NOMO-1 (cell line): ENCODE measurements around the gene AKAP8L.

Source experiments
- DNase-seq, 2 experiments: peaks; one replicate each; lab custom pipeline; 2025; ENCODE audit not compliant: unreplicated experiment in 2 of 2; lab: John Stamatoyannopoulos, UW

AKAP8L gene, protein sequence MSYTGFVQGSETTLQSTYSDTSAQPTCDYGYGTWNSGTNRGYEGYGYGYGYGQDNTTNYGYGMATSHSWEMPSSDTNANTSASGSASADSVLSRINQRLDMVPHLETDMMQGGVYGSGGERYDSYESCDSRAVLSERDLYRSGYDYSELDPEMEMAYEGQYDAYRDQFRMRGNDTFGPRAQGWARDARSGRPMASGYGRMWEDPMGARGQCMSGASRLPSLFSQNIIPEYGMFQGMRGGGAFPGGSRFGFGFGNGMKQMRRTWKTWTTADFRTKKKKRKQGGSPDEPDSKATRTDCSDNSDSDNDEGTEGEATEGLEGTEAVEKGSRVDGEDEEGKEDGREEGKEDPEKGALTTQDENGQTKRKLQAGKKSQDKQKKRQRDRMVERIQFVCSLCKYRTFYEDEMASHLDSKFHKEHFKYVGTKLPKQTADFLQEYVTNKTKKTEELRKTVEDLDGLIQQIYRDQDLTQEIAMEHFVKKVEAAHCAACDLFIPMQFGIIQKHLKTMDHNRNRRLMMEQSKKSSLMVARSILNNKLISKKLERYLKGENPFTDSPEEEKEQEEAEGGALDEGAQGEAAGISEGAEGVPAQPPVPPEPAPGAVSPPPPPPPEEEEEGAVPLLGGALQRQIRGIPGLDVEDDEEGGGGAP

DNA sequence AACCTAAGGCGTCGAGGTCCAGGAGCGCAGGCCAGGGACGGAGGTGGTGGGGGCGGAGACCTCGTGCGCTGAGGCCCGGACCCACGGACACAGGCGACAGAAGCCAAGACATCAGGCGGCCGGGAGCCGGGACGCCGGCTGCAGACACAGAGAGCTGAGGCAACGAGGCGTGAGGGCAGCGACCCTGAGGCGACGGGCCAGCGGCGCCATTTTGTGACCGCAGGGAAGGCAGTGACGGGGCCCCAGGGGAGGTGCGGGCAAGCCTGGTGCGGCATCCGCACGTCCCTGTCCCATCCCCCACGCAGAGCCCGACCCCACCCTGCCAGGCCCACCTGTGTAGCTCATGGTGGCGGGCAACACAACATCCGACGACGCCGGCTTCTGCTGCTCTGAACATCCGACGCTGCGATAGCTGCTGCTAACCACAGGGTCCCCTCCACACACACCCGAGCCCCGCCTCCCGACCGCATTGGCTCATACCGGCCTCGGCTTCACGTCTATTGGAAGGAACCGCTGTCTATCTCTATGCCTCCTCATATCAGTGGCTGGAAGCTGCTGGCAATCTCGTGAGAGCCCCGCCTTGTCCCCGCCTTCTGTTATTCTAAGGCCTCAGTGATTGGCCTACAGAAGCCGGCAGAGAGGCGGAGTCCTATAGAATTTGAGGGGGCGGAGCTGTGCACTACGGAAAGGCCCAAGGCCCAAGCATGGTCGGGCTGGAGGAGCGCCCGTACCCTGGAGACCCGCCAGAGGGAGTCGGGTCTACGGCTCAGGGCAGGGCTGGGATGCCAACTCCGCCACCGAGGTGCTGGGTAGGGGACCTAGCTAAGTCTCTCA, at the start of gene AKAP8L:
TSS of gene AKAP8L (minus strand) at position 410 of the 834 bp plus-strand sequence. CDS start at position 345, 65 bp downstream.
- peak; percentile 100 for DNase-seq

DNA sequence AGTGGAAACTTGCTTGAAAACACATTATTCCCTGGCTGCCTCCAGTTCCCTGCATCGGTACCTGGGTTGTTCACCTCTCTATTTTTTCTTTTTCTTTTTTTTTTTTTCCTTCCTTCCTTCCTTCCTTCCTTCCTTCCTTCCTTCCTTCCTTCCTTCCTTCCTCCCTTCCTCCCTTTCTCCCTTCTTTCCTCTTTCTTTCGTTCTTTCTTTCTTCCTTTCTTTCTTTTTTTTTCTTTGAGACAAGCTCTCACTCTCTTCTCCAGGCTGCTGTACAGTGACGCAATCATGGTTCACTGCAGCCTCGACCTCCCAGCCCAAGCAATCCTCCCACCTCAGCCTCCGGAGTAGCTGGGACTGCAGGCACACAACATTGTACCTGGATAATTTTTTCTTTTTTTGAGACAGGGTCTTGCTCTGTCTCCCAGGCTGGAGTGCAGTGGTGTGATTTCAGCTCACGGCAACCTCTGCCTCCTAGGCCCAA, 49.0 kb upstream of the AKAP8L start:
- DNase-seq, result no peak

DNA sequence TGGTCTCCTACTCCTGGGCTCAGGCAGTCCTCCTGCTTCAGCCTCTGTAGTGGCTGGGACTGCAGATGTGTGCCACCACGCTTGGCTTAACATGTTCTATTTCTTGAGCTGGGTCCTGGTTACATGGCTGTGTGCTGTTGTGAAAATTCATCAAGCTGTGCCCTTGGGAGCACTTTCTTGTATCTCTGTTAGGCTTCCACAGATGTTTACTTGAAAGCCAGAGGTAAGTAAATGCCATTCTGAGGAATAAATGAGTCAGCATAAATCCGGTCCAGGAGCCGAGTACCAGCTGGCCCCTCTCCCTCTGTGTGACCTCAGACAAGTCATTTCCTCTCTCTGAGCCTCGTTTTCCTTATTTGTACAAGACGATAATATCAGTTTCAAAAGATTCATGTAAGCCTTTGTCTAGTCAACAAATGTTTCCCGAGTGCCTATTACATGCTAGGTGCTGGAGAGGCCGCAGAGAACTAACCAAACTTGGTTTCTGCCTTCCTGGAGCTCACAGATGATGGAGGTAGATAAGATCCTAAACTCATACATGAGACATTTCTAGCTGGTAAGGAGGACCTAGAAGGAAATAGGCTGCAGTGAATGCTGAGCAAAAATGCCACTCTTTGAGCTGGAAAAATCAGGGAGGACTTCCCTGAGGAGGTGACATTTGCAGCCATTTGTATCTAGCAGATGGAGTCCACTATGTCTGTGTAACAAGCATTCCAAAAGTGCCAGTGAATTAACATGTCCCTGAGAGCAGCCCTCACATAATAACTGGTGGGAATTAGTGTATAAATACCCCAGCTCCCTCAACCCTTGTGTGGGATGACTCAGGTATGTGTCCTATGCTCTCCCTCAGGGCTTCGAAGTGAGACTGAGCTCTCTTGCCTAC, 48.3 kb upstream of the AKAP8L start:
- peak in 1 of 2 experiments; percentile 11 for DNase-seq

DNA sequence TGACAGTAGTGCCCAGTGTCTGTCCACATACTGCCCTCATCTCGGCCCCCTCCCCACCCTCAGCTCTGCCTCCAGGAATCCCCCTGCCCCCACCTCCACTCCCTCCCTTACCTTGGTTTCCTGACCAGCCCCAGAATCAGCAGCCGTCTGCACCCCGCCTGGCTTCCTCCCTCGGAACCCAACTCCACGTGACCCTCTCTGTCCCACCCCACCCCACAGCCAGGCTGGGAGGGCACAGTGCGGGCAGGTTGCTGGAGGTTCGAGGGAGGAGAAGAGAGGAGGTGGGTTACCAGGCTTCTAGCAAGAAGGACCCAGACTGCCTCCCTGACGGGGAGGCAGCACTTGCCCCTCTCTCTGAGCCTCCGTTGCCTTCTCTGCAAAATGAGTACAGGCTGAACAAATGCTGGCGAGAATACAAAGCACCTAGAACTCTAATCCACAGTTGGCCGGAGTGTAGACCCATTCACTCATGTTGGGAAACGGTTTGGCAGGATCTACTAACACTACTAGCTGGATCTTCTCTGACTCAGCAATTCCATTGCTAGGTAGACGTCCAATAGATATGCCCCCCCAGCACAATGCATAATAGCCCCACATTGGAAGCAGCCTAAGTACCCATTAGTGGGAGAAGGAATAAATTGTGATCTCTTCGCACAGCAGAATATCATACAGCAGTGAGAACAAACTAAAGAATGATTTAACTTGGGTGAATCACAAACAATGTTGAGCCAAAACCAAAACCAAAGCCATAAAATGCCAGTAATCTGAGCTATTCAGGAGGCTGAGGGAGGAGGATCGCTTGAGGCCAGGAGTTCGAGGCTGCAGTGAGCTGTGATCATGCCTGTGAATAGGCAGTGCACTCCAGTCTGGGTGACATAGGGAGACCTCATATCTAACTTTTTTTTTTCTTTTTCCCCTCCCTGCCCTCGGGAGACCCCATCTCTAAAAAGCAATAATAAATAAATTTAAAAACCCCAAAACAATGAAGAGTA, 45.9 kb upstream of the AKAP8L start, which contains the start of gene RASAL3:
TSS of gene RASAL3 (minus strand) at position 151 of the 992 bp plus-strand sequence. CDS start 186 bp downstream, outside the sequence.
- DNase-seq, result peak; percentile 39 to 44

DNA sequence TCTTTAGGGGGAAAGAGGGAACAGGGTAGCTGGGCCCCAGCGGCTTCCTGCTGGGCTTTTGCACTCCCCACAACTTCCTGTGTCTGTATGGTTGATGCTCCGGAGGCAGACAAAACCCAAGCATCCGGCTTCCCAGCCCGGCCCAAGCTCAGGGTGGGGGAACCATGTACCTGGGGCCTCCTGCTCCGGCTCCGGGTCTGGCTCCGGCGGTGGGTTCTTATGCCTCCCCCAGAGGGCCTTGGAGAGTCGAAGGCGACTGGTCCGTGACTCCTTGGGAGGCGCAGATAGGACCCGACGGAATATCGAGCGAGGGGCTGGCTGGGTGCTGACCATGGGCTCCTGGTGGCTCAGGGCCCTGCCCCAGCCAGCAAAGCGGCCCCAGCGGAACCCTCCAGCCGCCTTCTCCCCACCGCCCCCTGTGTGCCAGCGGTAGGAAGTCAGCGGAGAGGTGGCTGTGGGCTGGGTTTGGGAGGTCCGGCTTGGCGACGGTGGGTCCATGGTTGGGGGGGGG, 45.1 kb upstream of the AKAP8L start:
- DNase-seq, result peak; percentile 65 to 85

DNA sequence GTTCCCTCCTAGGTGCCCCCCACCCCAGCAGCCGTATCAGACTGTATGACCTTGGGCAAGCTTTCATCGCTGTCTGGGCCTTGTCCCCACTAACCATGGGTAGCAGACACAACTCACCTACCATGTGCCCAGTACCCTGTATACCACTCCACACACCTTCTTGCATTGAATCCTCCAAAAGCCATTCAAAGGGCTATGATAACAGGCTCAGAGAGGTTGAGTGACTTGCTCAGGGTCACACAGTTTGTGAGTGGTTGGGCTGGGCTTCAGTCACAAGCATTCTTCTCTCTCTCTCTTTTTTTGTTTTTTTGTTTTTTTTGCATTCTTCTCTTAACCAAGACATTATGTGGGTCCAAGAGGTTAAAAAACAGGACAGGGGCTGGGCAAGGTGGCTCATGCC, 42.9 kb upstream of the AKAP8L start:
- DNase-seq, result no peak

DNA sequence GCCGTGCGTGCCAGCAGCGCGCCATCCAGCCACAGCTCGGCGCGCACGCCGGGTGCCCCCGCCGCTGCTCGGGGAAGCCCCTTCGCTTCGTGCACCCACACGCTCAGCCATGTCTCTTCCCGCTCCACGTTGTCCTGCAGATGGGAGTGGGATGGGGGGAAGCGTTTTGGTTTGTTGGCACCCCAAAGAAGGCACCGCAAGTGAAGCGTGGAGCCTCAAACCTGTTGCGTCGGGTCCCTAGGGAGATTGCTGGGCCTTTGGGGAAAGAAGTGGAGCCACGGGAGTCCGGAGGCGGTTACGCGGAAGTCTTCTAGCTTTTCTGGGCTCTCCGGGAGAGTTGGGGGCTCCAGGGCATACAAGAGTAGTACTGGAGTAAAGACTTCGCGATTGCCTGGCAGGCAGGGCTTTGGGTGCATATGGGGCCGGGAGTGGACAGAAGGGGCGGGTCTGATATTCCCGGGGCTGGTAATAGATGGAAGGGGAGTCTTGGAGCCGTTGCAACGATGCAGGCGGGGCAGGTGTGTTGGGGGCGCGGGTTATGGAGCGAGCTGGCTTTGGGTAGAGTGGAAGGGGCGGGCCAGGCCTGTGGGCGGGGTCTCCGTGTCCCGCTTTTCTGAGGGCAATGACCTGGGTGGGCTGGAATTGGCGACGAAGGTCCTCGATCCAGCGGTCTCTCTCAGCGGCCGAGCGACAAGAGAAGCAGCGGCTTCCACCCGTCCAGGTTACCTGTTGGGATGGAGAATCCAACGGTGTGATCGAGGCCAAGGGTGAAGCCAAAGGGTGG, 39.1 kb upstream of the AKAP8L start:
- DNase-seq, result no peak

DNA sequence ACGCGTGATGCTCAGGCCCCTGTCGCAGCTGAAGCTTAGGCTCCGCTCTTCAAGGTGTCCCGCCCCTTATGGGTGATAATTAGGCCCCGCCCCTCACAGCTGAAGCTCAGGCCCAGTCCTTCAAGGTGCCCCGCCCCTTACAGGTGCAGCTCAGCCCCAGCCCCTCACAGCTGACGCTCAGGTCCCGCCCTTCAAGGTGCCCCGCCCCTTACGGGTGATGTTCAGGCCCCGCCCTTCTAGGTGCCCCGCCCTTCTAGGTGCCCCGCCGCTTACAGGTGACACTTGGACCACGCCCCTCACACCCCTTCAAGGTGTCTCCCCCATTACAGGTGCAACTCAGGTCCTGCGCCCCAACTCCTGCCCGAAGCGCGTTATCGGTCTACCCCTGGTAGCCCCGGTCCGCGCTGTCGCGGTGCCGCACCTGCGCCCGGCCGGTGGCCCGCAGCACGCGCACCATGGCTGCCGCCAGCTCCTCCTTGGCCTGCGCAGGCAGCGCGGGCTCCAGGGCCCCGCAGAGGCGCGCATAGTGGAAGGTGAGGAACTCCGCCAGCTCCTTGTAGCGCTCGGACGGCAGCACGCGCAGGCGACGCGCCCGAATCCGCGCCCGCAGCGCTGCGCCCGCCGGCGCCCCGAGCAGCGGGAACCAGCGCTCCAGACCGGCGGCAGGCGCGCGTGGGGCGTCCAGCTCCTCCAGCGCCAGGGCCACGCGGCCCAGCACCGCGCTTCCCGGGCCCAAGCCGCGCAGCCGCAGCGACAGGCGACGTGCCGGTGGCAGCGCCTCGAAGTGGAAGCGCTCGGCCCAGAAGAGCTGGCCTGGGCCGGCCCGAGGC, 38.3 kb upstream of the AKAP8L start:
- no peak for DNase-seq

DNA sequence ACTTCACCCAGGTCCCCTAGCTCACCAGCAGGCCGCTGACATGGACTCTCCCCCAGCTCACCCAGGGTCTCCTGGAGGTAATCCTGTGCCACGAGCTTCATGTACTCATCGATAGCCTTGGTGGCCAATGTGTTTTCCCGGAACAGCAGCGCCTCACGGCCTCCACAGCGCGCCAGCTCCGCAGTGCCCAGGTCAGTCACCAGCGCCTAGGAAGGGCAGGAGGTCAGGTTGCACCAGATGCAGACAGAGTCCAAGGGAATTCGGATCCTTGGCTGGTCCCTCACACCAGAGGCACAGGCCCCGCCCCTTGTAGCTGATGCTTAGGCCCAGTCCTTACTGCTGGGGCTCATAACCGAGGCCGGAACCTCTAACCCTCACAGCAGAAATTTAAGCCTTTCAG, 37.7 kb upstream of the AKAP8L start:
- no peak for DNase-seq

DNA sequence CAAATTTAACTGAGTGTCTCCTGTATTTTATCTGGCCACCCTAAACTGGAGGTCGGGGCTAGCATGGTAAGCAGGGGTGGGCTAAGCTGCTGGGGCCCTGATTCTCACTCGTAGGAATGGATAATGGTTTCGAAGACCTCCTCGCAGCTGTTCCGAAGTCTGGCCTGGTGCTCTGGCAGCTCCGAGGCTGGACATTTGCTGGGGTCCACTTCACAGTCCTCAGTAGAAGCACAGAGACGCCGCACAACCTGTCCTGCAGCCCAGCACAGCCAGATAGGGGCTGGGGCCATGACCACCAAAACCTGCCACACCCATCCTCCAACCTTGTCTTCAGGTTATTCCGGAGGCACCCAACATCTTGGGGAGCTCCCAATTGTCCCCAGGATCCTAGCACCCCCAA, 37.2 kb upstream of the AKAP8L start:
- no peak for DNase-seq

DNA sequence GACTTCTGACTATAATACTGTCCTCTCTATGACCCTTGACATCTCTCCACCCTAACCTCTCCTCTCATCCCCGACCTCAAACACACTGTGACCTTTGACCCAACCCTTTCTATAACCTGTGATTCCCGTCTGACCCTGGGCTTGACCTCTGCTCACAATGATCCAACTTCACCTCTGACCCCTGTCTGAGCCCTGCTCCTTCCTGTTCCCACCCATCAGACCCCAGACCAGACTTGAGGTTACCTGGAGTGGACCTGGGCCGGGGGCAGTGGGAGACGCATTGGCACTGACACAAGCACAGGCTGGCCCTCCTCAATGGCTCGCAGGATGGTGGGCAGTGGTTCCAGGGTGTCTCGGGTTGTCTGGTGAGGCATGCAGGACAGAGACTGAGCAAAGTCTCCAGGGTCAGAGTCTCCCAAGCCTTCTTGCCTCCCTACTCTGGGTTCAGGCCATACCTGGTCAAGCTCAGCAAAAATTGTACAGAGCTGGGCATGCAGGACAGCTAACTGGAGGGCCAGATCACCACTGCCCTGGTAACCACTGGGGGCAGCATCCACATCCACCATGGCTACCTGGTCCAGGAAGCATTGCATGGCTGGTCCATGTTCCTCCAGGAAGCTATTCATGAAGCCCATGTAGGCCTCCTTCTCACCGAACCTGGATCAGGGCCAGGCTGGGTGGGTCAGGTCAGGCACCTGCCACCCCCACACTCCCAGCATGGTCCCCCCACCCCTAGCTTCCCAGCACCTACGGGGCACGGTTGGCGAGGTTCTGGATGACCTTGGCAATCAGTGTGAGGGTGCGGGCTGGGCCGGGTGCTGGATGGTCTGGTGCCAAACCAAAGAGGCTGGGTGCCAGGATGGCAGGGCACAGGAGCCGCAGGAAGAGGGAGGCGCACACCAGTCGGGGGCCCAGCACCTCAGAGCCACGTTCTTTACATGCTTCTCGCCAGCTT, 35.4 kb upstream of the AKAP8L start:
- no peak for DNase-seq

DNA sequence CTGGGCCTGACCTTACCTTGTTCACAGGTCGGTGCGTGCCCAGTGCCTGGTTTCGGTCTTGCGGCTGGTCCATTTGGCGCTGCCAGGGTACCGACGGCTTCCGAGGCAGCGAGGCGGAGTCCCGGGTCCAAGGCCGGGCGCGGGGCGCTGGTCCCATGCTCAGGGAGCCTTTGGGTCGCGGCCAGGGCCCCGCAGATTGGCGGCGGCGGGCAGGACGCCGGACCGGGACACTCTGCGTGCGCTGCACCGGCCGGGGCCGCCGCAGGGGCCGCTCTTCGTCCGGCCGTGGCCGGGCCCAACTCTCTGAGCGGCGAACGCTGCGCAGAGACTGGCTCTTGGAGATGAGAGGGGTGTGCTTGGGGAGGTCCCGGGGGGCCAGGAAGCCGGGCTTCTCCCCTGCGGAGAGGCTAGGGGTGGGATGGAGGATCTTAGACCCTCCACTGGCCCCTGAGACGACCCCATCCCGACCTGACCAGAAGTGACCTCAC, 34.3 kb upstream of the AKAP8L start:
- no peak for DNase-seq

DNA sequence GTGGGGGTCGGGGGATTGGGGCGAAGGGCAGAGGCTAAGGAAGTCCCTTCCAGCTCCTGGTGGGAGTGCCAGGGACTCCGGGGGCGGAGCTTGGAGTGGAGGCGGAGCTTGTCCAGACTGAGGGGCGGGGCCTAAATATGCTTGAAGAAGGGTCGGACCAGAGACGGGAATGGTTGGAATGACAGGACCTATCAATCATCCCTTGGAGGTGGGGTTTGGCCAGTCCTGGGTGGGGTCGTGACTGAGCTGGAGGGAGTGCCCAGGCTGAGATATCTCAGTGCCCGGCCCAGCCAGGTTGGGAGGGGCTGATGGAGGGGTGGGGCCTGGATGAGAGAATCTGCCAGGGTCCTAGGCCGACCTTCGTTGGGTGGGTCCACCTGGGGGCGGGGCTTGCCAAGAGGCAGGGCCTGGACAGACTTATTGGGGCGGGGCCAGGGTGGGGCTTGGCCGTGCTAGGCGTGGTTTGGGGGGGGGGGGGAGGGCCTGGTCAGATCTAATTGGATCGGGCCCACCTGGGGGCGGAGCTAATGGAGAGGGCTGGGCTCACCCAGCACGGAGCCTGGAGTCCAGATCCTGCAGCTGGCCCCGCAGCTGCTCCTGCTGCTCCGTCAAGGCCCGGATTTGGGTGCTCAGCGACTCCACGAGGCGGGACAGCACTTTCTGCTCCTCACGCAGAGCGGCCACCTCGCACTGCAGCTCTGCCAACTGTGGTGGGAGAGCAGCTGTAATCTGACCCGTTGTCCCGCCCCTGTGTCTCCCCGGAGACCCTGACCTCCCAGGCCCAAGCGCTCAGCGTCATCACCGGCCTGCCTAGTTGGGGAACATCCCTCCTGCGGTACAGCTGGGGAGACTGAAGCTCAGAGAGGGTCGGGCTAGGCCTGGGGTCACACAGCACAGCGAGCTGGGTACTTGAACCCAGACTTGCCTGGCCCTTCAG, 33.6 kb upstream of the AKAP8L start:
- no peak for DNase-seq

DNA sequence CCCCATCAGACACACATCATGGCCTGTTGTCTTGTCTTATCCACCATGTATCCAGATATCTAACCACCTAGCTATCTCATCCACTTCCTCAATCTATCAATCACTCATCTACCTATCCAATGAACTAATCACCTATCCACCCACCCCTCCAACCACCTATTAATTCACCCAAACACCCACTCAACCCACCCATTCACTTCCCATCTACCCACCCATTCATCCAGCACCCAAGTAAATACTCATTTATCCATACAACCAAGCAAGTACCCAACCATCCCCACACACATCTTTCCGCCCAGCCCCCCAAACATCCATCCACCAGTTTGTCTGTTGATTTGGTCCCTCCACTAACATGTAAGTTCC, 31.7 kb upstream of the AKAP8L start:
- DNase-seq, result no peak
